Activated naive CD8-positive, alpha-beta T cell treated with anti-CD3 and anti-CD28 coated beads, Interleukin-2, amount 50 U/mL, for 24 hours (primary cell): ENCODE results near the gene USF1.

Source experiments
- ATAC-seq: fragments of 150-1000 bp; cut with Tn5 transposase; one replicate; pipeline ENCODE4 v1.10.0; 2021
- DNase-seq: peaks from one replicate; pipeline ENCODE4 v3.0.0; 2021
- H3K27ac Mint-ChIP-seq: one replicate; pipeline ENCODE4 v1.8.0; 2021; ENCODE audit warnings: mild to moderate bottlenecking, mixed read lengths
- H3K27me3 Mint-ChIP-seq: one replicate; pipeline ENCODE4 v1.8.0; 2021; ENCODE audit warnings: mixed read lengths
- H3K36me3 Mint-ChIP-seq: one replicate; pipeline ENCODE4 v1.8.0; 2021; ENCODE audit warnings: low read depth, mixed read lengths
- H3K4me1 Mint-ChIP-seq: one replicate; pipeline ENCODE4 v1.8.0; 2021; ENCODE audit warnings: mixed read lengths
- H3K4me3 Mint-ChIP-seq: one replicate; pipeline ENCODE4 v1.8.0; 2021; ENCODE audit warnings: mild to moderate bottlenecking, moderate library complexity, mixed read lengths
- H3K9me3 Mint-ChIP-seq: one replicate; pipeline ENCODE4 v1.8.0; 2021; ENCODE audit warnings: mixed read lengths

Gene USF1

GRCh38 chr1:161045736-161046604, at the start of gene USF1:
USF1 (minus strand) TSS chr1:161045977; CDS start chr1:161043275, 2,702 bp downstream.
- Mint-ChIP-seq H3K9me3 (peaks cover 4% of the 10 kb centered on the region), H3K4me1 (peaks cover 44% of the 10 kb centered on the region), H3K27me3 (no peaks in the 10 kb centered on the region), H3K27ac (peak within 1 kb of the TSS; percentile 98), H3K4me3 (peak within 1 kb of the TSS; percentile 91), H3K36me3 (peaks cover 74% of the 10 kb centered on the region)
- ATAC-seq (peak; percentile 76), DNase-seq (peak; percentile 91)

GRCh38 chr1:161095230-161095629, 49.5 kb upstream of the USF1 start:
- peak overlapping the region; percentile 13 for H3K27ac Mint-ChIP-seq

DNA sequence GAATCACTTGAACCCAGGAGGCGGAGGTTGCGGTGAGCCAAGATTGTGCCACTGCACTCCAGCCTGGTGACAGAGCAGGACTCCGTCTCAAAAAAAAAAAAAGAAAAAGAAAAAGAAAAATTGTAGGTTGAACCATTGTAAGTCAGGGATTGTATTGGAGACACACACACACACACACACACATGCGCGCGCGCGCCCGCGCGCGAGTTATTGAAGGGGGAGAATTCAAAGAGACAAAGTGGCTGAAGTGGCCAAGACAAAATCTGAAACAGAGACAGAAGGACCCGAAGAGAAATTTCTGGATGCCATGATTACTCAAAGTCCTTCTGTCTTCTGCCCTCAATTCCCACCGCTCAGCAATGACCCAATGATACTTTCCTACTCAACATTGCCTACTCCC, 48.7 kb upstream of the USF1 start:
- Mint-ChIP-seq H3K36me3 (no peaks in the 10 kb centered on the region), H3K27ac (no peak overlapping the region), H3K9me3 (no peaks in the 10 kb centered on the region), H3K4me3 (no peak overlapping the region), H3K27me3 (no peaks in the 10 kb centered on the region), H3K4me1 (peaks cover 81% of the 10 kb centered on the region)
- ATAC-seq (no peak), DNase-seq (no peak)

More at GRCh38 chr1:161095230-161095629, 49.5 kb upstream of the USF1 start:
- no peaks in the 10 kb centered on the region for H3K27me3 Mint-ChIP-seq
- peaks cover 83% of the 10 kb centered on the region for H3K4me1 Mint-ChIP-seq
- ATAC-seq (no peak), DNase-seq (no peak)
- H3K36me3 Mint-ChIP-seq, result peaks cover 7% of the 10 kb centered on the region
- no peaks in the 10 kb centered on the region for H3K9me3 Mint-ChIP-seq
- no peak overlapping the region for H3K4me3 Mint-ChIP-seq

DNA sequence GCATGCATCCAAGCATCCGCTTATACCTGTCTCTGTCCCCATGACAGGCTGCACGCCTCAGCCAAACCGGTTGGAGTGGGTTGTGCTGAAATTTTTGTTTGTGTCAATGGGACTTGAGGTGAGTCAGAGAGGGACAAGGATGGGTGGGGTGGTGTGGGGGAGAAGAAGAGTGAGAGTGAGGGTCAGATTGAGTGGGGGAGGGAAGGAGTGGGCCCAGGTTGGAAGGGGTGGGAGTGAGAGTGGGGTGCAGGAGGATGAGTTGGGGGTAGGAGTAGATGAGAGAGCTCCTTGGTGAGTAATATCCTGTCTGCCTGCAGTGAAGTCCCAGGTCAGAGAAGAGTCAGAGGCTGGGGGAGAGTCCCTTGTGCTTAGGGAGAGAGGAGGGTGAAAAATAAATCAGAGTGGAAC, 46.8 kb upstream of the USF1 start:
- no peak overlapping the region for H3K4me3 Mint-ChIP-seq

GRCh38 chr1:161091796-161092507, 46.2 kb upstream of the USF1 start:
- peak; percentile 1 for ATAC-seq
- Mint-ChIP-seq H3K27me3 (no peaks in the 10 kb centered on the region), H3K4me1 (peaks cover 62% of the 10 kb centered on the region), H3K4me3 (no peak overlapping the region), H3K27ac (peak overlapping the region; percentile 47), H3K36me3 (no peaks in the 10 kb centered on the region), H3K9me3 (no peaks in the 10 kb centered on the region)
- no peak for DNase-seq

More for the DNA sequence above, 46.8 kb upstream of the USF1 start:
- DNase-seq (peak; percentile 45), ATAC-seq (peak; percentile 95)
- Mint-ChIP-seq H3K4me1 (peaks cover 69% of the 10 kb centered on the region), H3K36me3 (no peaks in the 10 kb centered on the region), H3K9me3 (no peaks in the 10 kb centered on the region), H3K27me3 (no peaks in the 10 kb centered on the region), H3K27ac (peak overlapping the region; percentile 47)

DNA sequence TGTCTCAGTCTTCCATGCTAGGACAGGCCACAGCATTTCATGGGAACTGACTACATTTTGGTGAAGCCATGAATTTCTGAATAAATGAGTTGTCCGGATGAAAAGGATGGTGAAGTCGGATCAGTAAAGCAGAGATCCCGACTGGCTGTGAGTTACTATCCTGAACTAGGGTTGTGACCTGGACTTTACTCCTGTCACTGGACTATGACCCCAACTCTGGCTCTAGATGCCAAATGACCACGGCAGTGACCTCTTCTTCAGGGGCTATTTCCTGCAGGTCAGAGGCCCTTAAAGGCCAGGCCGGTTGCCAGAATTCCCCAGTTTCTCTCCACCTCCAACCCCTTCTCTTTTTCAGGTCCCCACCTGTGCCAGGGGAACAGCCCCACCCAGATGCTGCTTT, 45.3 kb upstream of the USF1 start:
- ATAC-seq (no peak), DNase-seq (no peak)
- Mint-ChIP-seq H3K27me3 (no peaks in the 10 kb centered on the region), H3K27ac (no peak overlapping the region), H3K4me3 (no peak overlapping the region), H3K36me3 (no peaks in the 10 kb centered on the region), H3K4me1 (peaks cover 53% of the 10 kb centered on the region), H3K9me3 (no peaks in the 10 kb centered on the region)

DNA sequence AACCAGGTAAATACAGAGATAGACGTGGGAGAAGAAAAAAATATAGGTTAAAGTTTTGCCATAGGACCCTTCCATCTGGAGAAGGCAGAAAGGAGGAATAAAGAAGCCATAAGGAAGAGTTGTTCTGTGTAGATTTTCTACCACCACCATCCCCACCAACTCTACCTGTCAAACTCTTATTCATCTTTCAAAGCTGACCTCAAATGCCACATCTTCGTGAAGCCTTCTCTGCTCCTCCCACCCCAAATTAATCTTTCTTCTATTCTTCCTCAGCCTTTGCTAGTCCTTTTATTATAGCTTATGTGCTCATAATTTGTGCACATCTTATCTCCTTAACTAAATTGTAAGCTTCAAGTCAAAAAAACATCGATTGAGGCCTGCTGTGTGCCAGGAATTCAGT, 44.8 kb upstream of the USF1 start:
- no peak for DNase-seq
- no peaks in the 10 kb centered on the region for H3K27me3 Mint-ChIP-seq
- no peaks in the 10 kb centered on the region for H3K36me3 Mint-ChIP-seq
- no peaks in the 10 kb centered on the region for H3K9me3 Mint-ChIP-seq
- H3K4me1 Mint-ChIP-seq, result peaks cover 49% of the 10 kb centered on the region
- no peak overlapping the region for H3K4me3 Mint-ChIP-seq
- H3K27ac Mint-ChIP-seq, result peak overlapping the region; percentile 34
- peak; percentile 12 for ATAC-seq

GRCh38 chr1:161089938-161090337, 44.2 kb upstream of the USF1 start:
- Mint-ChIP-seq H3K9me3 (no peaks in the 10 kb centered on the region), H3K4me1 (peaks cover 48% of the 10 kb centered on the region), H3K27me3 (no peaks in the 10 kb centered on the region), H3K4me3 (no peak overlapping the region), H3K27ac (no peak overlapping the region), H3K36me3 (no peaks in the 10 kb centered on the region)
- DNase-seq (no peak), ATAC-seq (no peak)

- ATAC-seq, result no peak
- Mint-ChIP-seq H3K9me3 (no peaks in the 10 kb centered on the region), H3K27me3 (no peaks in the 10 kb centered on the region), H3K4me1 (peaks cover 43% of the 10 kb centered on the region), H3K4me3 (no peak within 1 kb of the TSS), H3K36me3 (no peaks in the 10 kb centered on the region), H3K27ac (no peak within 1 kb of the TSS)
- DNase-seq, result no peak
Measured at GRCh38 chr1:161089251-161089924, 43.6 kb upstream of the USF1 start, which contains the start of gene NECTIN4. NECTIN4 (minus strand) TSS chr1:161089558; CDS start chr1:161089296, 262 bp downstream.

- Mint-ChIP-seq H3K27me3 (no peaks in the 10 kb centered on the region), H3K4me1 (peaks cover 39% of the 10 kb centered on the region), H3K36me3 (no peaks in the 10 kb centered on the region), H3K4me3 (no peak overlapping the region), H3K9me3 (no peaks in the 10 kb centered on the region), H3K27ac (no peak overlapping the region)
- no peak for DNase-seq
- no peak for ATAC-seq
Measured at GRCh38 chr1:161088587-161089110, 42.9 kb upstream of the USF1 start.

DNA sequence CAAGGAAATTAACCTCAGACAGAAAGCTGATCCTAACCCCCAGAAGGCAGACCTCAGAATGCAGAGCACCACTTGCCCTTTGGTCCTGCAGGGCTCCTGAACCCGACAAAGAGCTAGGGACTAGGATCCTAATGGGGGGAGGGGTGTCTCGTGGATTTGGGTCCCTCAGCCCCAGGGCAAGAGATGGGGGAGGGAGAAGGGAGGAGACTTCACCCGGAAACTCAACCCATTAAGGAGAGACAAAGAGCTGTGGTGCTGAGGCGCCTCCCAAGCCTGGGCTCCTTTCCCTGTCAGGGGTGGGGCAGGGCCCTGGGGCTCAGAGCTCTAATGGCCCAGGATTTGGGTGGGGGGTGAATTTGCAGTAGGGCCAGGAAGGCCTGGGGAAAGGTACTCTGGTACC, 40.7 kb upstream of the USF1 start:
- no peak overlapping the region for H3K27ac Mint-ChIP-seq

DNA sequence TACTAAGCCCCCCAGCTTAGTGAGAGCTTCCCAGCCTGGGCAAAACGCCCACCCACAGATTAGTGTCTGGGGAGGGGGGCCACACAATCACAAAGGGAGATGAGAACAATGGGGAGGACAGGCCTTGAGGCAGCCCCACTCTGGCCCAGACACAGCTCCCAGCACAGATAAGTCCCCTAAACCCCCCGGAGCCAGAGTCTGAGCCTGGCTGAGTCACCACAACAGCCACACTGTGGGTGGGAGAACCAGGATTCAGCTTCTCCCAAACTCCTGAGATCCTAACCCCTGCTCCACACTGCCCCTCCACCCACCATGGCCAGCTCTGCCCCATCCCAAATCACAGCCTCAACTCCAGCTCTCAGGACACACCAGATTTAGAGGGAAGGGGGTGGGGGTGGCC, 39.4 kb upstream of the USF1 start:
- Mint-ChIP-seq H3K36me3 (no peaks in the 10 kb centered on the region), H3K27ac (no peak overlapping the region), H3K27me3 (no peaks in the 10 kb centered on the region), H3K9me3 (no peaks in the 10 kb centered on the region), H3K4me3 (no peak overlapping the region), H3K4me1 (peaks cover 11% of the 10 kb centered on the region)
- no peak for DNase-seq
- no peak for ATAC-seq

More for the DNA sequence above, 40.7 kb upstream of the USF1 start:
- H3K4me3 Mint-ChIP-seq, result no peak overlapping the region
- no peaks in the 10 kb centered on the region for H3K9me3 Mint-ChIP-seq
- DNase-seq, result no peak
- H3K36me3 Mint-ChIP-seq, result no peaks in the 10 kb centered on the region
- H3K4me1 Mint-ChIP-seq, result peaks cover 17% of the 10 kb centered on the region
- no peaks in the 10 kb centered on the region for H3K27me3 Mint-ChIP-seq
- ATAC-seq, result no peak

- DNase-seq, result no peak
- Mint-ChIP-seq H3K27me3 (no peaks in the 10 kb centered on the region), H3K4me1 (peaks cover 6% of the 10 kb centered on the region), H3K4me3 (no peak overlapping the region), H3K27ac (no peak overlapping the region), H3K36me3 (no peaks in the 10 kb centered on the region), H3K9me3 (no peaks in the 10 kb centered on the region)
- no peak for ATAC-seq
Measured at GRCh38 chr1:161084597-161084988, 38.8 kb upstream of the USF1 start.
